DOHH2 (cell line): ENCODE results near the gene TEDC2.

Experiments used
- H3F3A ChIP-seq: fragments of 200-600 bp; sonication (generic), shearing (Covaris generic); 2 replicates; pipeline ENCODE4 v1.6.0; 2016; ENCODE audit warnings: antibody characterized with exemption, mild to moderate bottlenecking; ENCODE audit not compliant: control insufficient read depth, insufficient read depth
- H3K27ac ChIP-seq: fragments of 200-600 bp; sonication (generic); 2 replicates; pipeline ENCODE4 v1.5.1; 2014; ENCODE audit warnings: low read depth, mild to moderate bottlenecking, low read length, moderate library complexity
- H3K27me3 ChIP-seq: fragments of 200-600 bp; sonication (generic); 2 replicates; pipeline ENCODE4 v1.6.1; 2014; ENCODE audit warnings: mild to moderate bottlenecking, low read length, mixed read lengths; ENCODE audit not compliant: control insufficient read depth
- H3K36me3 ChIP-seq: fragments of 200-600 bp; sonication (generic); 2 replicates; pipeline ENCODE4 v1.6.1; 2014; ENCODE audit warnings: mild to moderate bottlenecking, low read length, moderate library complexity, mixed read lengths; ENCODE audit not compliant: control insufficient read depth
- H3K4me1 ChIP-seq: fragments of 200-600 bp; sonication (generic); 2 replicates; pipeline ENCODE4 v1.6.1; 2014; ENCODE audit warnings: mild to moderate bottlenecking, low read length, mixed read lengths; ENCODE audit not compliant: control insufficient read depth
- H3K4me2 ChIP-seq: fragments of 200-600 bp; sonication (generic); 2 replicates; pipeline ENCODE4 v1.6.0; 2014; ENCODE audit warnings: mild to moderate bottlenecking, low read length, moderate library complexity
- H3K4me3 ChIP-seq: fragments of 200-600 bp; sonication (generic); 2 replicates; pipeline ENCODE4 v1.5.1; 2014; ENCODE audit warnings: mild to moderate bottlenecking, low read length, mixed read lengths
- H3K79me2 ChIP-seq: fragments of 200-600 bp; sonication (generic); 2 replicates; pipeline ENCODE4 v1.6.1; 2014; ENCODE audit warnings: mild to moderate bottlenecking, low read length, mixed read lengths; ENCODE audit not compliant: control insufficient read depth
- H3K9me2 ChIP-seq: fragments of 200-600 bp; sonication (generic); replicated peaks from 2 replicates; pipeline ENCODE4 v1.6.1; 2014; ENCODE audit warnings: mild to moderate bottlenecking, low read length, mixed read lengths; ENCODE audit not compliant: control insufficient read depth
- H3K9me3 ChIP-seq: fragments of 200-600 bp; sonication (generic); 2 replicates; pipeline ENCODE4 v1.6.1; 2014; ENCODE audit warnings: antibody characterized with exemption, low read length, mixed read lengths; ENCODE audit not compliant: control insufficient read depth, insufficient read depth
- H4K20me1 ChIP-seq: fragments of 200-600 bp; sonication (generic); 2 replicates; pipeline ENCODE4 v1.6.0; 2014; ENCODE audit warnings: low read depth, mild to moderate bottlenecking, antibody characterized with exemption, low read length, moderate library complexity; ENCODE audit not compliant: control insufficient read depth, insufficient read depth
- EZH2phosphoT487 ChIP-seq: fragments of 200-600 bp; sonication (generic); IDR thresholded peaks from 2 replicates; pipeline ENCODE4 v1.6.1; 2017; ENCODE audit warnings: borderline replicate concordance, mild to moderate bottlenecking, antibody characterized with exemption, low read length, moderate library complexity, mixed read lengths
- TF ChIP-seq, protein P1 (sequence below): fragments of 200-600 bp; sonication (generic); IDR thresholded peaks from one replicate; pipeline ENCODE4 v1.5.1; 2014; ENCODE audit warnings: antibody characterized with exemption, mild to moderate bottlenecking, low read depth, low read length; ENCODE audit not compliant: poor library complexity, severe bottlenecking

The TEDC2 gene

DNA sequence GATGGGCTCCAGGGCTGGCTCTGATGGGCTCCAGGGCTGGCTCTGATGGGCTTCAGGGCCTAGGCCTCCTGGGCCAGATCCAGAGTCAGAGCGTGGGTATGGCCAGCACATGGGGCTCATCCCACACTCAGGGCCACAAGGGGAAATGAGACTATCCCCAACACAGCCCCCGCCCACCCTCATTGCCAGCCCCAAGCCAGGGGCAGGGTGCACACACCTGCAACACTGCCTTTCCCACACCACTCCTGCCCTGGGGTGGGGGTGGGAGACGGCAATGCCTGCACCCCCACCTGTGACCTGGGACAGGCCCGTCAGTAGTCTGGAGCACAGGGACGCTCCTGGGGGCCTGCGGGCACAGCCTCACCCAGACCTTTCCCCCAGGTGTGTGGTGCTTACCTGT lies 39.5 kb downstream of the TEDC2 start:
- H3K4me1 ChIP-seq: peaks cover 35% of the 10 kb centered on the region
- 0 out of 2 replicates have a peak, but pooled peaks cover 7% of the 10 kb centered on the region for H4K20me1 ChIP-seq
- H3K9me2 ChIP-seq: no peaks in the 10 kb centered on the region
- H3K27me3 ChIP-seq: no peaks in the 10 kb centered on the region
- H3F3A ChIP-seq: peaks cover 9% of the 10 kb centered on the region
- no peak overlapping the region for H3K27ac ChIP-seq
- peaks cover 17% of the 10 kb centered on the region for H3K79me2 ChIP-seq
- H3K4me2 ChIP-seq: no peak overlapping the region
- TF ChIP-seq EZH2phosphoT487: no peak
- TF ChIP-seq, protein P1, sequence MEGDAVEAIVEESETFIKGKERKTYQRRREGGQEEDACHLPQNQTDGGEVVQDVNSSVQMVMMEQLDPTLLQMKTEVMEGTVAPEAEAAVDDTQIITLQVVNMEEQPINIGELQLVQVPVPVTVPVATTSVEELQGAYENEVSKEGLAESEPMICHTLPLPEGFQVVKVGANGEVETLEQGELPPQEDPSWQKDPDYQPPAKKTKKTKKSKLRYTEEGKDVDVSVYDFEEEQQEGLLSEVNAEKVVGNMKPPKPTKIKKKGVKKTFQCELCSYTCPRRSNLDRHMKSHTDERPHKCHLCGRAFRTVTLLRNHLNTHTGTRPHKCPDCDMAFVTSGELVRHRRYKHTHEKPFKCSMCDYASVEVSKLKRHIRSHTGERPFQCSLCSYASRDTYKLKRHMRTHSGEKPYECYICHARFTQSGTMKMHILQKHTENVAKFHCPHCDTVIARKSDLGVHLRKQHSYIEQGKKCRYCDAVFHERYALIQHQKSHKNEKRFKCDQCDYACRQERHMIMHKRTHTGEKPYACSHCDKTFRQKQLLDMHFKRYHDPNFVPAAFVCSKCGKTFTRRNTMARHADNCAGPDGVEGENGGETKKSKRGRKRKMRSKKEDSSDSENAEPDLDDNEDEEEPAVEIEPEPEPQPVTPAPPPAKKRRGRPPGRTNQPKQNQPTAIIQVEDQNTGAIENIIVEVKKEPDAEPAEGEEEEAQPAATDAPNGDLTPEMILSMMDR: no peak
- H3K36me3 ChIP-seq: peaks cover 43% of the 10 kb centered on the region
- no peak overlapping the region for H3K4me3 ChIP-seq
- no peaks in the 10 kb centered on the region for H3K9me3 ChIP-seq

DNA sequence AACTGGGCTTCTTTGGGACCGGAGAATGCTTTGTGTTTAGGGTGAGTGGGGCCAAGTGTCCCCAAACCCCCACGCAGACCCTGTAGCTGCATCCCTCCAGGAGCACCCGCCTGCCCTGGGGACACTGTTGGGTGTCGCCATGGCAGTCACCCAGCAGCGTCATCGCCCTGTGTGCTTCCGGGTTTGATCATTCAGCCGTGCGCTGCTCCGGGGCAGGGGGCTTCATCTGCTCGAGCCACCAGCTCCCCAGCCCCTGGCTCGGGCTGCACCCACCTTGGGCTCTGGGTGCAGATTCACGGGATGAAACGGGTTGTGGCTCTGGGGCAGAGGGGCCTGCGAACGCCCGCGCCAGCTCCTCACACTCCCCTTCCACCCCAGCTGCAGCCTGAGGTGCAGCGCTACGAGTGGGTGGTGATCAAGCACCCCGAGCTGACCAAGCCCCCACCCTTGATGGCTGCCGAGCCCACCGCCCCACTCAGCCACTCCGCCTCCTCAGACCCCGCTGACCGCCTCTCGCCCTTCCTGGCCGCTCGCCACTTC lies 40.1 kb downstream of the TEDC2 start:
- Histone ChIP-seq H3K79me2 (peaks cover 17% of the 10 kb centered on the region), H3K27ac (no peak overlapping the region), H3K4me3 (no peak overlapping the region), H3K27me3 (no peaks in the 10 kb centered on the region), H3K4me2 (no peak overlapping the region), H3K9me3 (no peaks in the 10 kb centered on the region), H4K20me1 (0 out of 2 replicates have a peak, but pooled peaks cover 7% of the 10 kb centered on the region), H3K9me2 (no peaks in the 10 kb centered on the region), H3F3A (peaks cover 9% of the 10 kb centered on the region), H3K4me1 (peaks cover 40% of the 10 kb centered on the region), H3K36me3 (peaks cover 43% of the 10 kb centered on the region)
- TF ChIP-seq, protein P1: no peak
- TF ChIP-seq EZH2phosphoT487: no peak

DNA sequence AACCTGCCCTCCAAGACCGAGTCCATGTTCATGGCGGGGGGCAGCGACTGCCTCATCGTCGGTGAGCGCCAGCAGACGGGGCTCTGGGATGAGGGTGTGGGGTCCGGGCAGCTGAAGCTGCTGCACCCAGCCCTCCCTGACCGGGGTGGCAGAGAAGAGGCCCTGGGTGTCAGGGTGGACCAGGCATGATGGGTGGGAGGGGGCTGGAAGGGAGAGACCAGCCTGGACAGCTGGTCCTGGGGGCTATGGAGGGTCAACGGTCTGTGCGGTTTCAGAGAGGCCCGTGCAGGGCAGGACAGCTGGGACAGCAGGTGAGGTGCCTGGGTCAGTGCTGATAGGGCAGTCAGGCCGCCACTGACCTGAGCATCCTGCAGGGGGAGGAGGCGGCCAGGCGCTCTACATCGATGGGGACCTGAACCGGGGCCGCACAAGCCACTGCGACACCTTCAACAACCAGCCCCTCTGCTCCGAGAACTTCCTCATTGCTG lies 40.6 kb downstream of the TEDC2 start:
- H3K4me2 ChIP-seq: no peak overlapping the region; the same call in 1 of the 2 replicates
- H3K36me3 ChIP-seq: peaks cover 43% of the 10 kb centered on the region

More for the DNA sequence above, 40.6 kb downstream of the TEDC2 start:
- H3K4me3 ChIP-seq: no peak overlapping the region
- H3K4me1 ChIP-seq: peaks cover 45% of the 10 kb centered on the region
- H3K27me3 ChIP-seq: no peaks in the 10 kb centered on the region
- peaks cover 9% of the 10 kb centered on the region for H3F3A ChIP-seq
- 0 out of 2 replicates have a peak, but pooled peaks cover 7% of the 10 kb centered on the region for H4K20me1 ChIP-seq
- no peaks in the 10 kb centered on the region for H3K9me2 ChIP-seq
- H3K27ac ChIP-seq: no peak overlapping the region
- H3K9me3 ChIP-seq: no peaks in the 10 kb centered on the region
- peaks cover 17% of the 10 kb centered on the region for H3K79me2 ChIP-seq
- TF ChIP-seq EZH2phosphoT487: no peak
- TF ChIP-seq, protein P1: no peak
